Panc1 (cell line): ENCODE results near the gene ADO. TPM values are rescaled to one million over a fixed set of nuclear protein-coding genes. Genes with fewer than 3 reads are reported as not detected.

Experiments
- ATAC-seq: fragments of 200-7000 bp; cut with Tn5 transposase; 2 replicates; pipeline ENCODE4 v1.9.1; 2020; ENCODE audit warnings: mild to moderate bottlenecking, moderate library complexity
- BruUV-seq: library from RNA; stranded (reverse); fragments of 400-500 nt; replicated peaks from 2 replicates; lab custom pipeline; 2021; lab: Mats Ljungman, UMichigan
- CTCF ChIA-PET: fragments of 300-600 bp; sonication (Branson Sonifier 250); formaldehyde crosslinking; loops from one replicate; lab custom pipeline; 2022; ENCODE audit warnings: antibody characterized with exemption; lab: Charles Lee
- POLR2A ChIA-PET: fragments of 300-600 bp; sonication (Branson Sonifier 250); formaldehyde crosslinking; loops from one replicate; lab custom pipeline; 2022; ENCODE audit warnings: antibody characterized with exemption; lab: Charles Lee
- DNase-seq: peaks from one replicate; pipeline ENCODE4 v3.0.0-alpha.2; 2010; ENCODE audit warnings: low read depth, low spot score
- H3K27ac ChIP-seq: 2 replicates; pipeline ENCODE4 v1.5.1; 2011; ENCODE audit warnings: mild to moderate bottlenecking, low read length, inconsistent platforms
- H3K27me3 ChIP-seq: fragments of 200-500 bp; sonication (Bioruptor generic); 2 replicates; pipeline ENCODE4 v1.6.0; 2014; ENCODE audit warnings: low read length, inconsistent platforms; ENCODE audit not compliant: control insufficient read depth, insufficient read depth
- H3K36me3 ChIP-seq: fragments of 200-500 bp; sonication (Bioruptor generic); 2 replicates; pipeline ENCODE4 v1.5.1; 2014; ENCODE audit warnings: inconsistent platforms, mild to moderate bottlenecking, low read length, moderate library complexity; ENCODE audit not compliant: control insufficient read depth, insufficient read depth
- H3K4me1 ChIP-seq: 2 replicates; pipeline ENCODE4 v1.5.1; 2011; ENCODE audit warnings: inconsistent platforms, mild to moderate bottlenecking, low read length, moderate library complexity; ENCODE audit not compliant: control insufficient read depth, insufficient read depth
- H3K4me3 ChIP-seq, 2 experiments: 2 replicates each; pipeline ENCODE4 v1.5.1; 2011 to 2012; ENCODE audit warnings: low read depth in 2 of 2, low read length in 2 of 2, mild to moderate bottlenecking in 2 of 2, inconsistent platforms in 1 of 2, moderate library complexity in 1 of 2
- H3K9me3 ChIP-seq: fragments of 200-500 bp; sonication (Bioruptor generic); 2 replicates; pipeline ENCODE4 v1.5.1; 2014; ENCODE audit warnings: low read depth, mild to moderate bottlenecking, inconsistent platforms, low read length, moderate library complexity; ENCODE audit not compliant: control insufficient read depth, insufficient read depth
- POLR2AphosphoS5 ChIP-seq: IDR thresholded peaks from 2 replicates; pipeline ENCODE4 v1.6.1; 2012; ENCODE audit warnings: mild to moderate bottlenecking, low read depth, low read length, moderate library complexity
- SIN3A ChIP-seq: IDR thresholded peaks from 2 replicates; pipeline ENCODE4 v1.6.1; 2012; ENCODE audit warnings: low read depth, mild to moderate bottlenecking, low read length, moderate library complexity, borderline replicate concordance; ENCODE audit not compliant: insufficient read depth
- TCF7L2 ChIP-seq: IDR thresholded peaks from 2 replicates; pipeline ENCODE4 v1.6.1; 2011; ENCODE audit warnings: mild to moderate bottlenecking, low read depth, low read length, inconsistent platforms
- in situ Hi-C: cut with HindIII; loops from 2 replicates; pipeline ENCODE4 v1.10.0; 2016; ENCODE audit warnings: low sequenced_read_pairs, low pct_unique_long_range_greater_than_20kb
- intact Hi-C: fragments of 100-400 bp; cut with micrococcal nuclease; formaldehyde crosslinking; loops from one replicate; pipeline ENCODE4 v1.10.0; 2022; ENCODE audit not compliant: unreplicated experiment
- total RNA-seq: library from RNA; stranded (reverse); gene quantifications from one replicate; pipeline ENCODE4 v1.2.1, GENCODE V29; 2021; ENCODE audit not compliant: unreplicated experiment
- TF ChIP-seq, protein P1 (sequence below), 2 experiments: IDR thresholded peaks; 2 replicates each; pipeline ENCODE4 v1.6.1; 2011 to 2012; ENCODE audit warnings: low read depth in 2 of 2, control low read depth in 1 of 2, low read length in 1 of 2, mild to moderate bottlenecking in 1 of 2, moderate library complexity in 1 of 2; ENCODE audit not compliant: insufficient read depth in 1 of 2
- TF ChIP-seq, protein P2 (sequence below): fragments of 450-650 bp; IDR thresholded peaks from 2 replicates; pipeline ENCODE4 v1.5.1; 2017; ENCODE audit warnings: mild to moderate bottlenecking

The ADO gene
- total RNA-seq, 1 experiment from 2014 or later, result 24.9 TPM

DNA sequence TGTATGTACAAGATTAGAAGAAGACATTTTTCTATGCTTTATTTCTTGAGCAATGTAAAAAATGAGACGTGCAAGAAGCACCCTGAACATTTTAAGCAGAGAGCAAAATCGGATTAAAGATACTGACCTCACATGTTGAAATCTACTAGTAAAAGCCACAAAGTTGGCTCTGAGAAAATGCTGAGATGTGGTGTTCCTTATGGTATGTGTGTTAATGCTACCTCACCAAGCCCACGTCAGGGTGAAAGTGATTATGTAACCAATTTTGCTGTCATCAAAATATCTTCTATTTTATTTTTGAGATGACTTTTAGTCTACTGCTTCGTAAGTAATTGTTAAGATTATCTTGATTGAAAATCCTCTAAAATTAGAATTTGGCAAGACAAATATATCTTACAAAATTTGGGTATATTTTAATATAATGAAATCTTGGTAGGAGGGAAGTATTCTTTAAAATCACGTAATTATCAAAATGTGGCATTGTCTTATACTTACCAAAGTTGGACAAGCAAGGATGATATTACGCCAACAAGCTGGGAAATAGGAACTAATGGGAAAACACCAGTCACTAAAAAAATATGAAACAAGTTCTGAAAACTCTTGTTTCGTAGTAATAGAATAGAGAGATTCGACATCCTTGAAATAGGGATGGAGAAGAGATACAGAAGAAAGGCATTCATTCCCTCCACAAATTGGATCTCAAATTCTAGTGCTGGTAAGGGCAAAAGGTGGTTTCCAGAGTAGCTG, 5.8 kb downstream of the ADO start:
- ATAC-seq, result no peak
- H3K4me1 ChIP-seq, result peaks cover 16% of the 10 kb centered on the region
- no peak overlapping the region for H3K4me3 ChIP-seq
- DNase-seq, result no peak
- intact Hi-C loops (loop anchor here (10.0 kb wide), 1 partner anchor 546 kb away; the partner anchor contains the start of gene RTKN2), in situ Hi-C loops (no loop called here)
- POLR2A ChIA-PET, result no interaction called here
- peaks cover 11% of the 10 kb centered on the region for H3K27me3 ChIP-seq
- H3K36me3 ChIP-seq, result no peaks in the 10 kb centered on the region
- H3K27ac ChIP-seq, result no peak overlapping the region
- no peaks in the 10 kb centered on the region for H3K9me3 ChIP-seq
- CTCF ChIA-PET, result no interaction called here
- TF ChIP-seq, protein P1, sequence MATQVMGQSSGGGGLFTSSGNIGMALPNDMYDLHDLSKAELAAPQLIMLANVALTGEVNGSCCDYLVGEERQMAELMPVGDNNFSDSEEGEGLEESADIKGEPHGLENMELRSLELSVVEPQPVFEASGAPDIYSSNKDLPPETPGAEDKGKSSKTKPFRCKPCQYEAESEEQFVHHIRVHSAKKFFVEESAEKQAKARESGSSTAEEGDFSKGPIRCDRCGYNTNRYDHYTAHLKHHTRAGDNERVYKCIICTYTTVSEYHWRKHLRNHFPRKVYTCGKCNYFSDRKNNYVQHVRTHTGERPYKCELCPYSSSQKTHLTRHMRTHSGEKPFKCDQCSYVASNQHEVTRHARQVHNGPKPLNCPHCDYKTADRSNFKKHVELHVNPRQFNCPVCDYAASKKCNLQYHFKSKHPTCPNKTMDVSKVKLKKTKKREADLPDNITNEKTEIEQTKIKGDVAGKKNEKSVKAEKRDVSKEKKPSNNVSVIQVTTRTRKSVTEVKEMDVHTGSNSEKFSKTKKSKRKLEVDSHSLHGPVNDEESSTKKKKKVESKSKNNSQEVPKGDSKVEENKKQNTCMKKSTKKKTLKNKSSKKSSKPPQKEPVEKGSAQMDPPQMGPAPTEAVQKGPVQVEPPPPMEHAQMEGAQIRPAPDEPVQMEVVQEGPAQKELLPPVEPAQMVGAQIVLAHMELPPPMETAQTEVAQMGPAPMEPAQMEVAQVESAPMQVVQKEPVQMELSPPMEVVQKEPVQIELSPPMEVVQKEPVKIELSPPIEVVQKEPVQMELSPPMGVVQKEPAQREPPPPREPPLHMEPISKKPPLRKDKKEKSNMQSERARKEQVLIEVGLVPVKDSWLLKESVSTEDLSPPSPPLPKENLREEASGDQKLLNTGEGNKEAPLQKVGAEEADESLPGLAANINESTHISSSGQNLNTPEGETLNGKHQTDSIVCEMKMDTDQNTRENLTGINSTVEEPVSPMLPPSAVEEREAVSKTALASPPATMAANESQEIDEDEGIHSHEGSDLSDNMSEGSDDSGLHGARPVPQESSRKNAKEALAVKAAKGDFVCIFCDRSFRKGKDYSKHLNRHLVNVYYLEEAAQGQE (IDR thresholded peaks at IDR 0.05; ENCODE audit: insufficient read depth in 1 of 2, low read depth in 2 of 2, low read length in 1 of 2), result no peak
- TF ChIP-seq SIN3A (no peak), POLR2AphosphoS5 (no peak)
- BruUV-seq, result no TSS peak

DNA sequence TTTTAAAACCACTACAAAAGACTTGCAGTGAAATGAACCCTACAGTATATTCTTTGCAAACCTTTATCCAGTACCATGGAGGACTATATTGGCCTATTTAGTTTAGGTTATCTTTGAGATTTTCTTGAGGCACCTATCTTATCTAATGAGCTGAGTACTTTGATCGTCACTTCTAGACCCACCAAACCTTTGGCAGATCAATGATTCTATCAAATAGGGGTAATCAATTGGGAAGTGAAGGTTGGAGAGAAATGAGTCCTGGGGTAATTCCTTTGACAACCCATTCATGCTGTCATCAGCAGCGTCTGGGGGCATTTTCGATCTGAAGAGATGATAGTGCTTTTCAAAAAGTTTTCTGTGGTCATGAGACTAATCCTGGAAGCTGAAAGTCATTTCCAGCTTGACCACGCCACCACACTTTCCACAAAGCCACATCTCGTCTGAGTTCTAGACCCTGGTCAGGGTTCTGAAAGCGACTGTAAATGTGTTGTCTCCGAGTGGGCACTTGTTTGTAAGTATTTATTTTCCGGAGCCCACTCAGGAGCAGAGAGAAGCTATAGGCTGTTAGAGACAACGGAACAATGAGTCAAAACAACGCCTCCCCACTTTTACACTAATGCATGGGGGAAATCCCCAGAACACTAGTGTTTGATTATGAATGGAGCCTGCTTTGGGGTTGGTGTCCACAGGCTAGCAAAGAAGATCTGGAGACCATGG, 6.8 kb downstream of the ADO start:
- intact Hi-C loops, result loop anchor here (10.0 kb wide), 1 partner anchor 547 kb away; the partner anchor contains the start of gene RTKN2

More for the DNA sequence above, 6.8 kb downstream of the ADO start:
- no TSS peak for BruUV-seq
- Histone ChIP-seq H3K4me1 (peaks cover 19% of the 10 kb centered on the region), H3K36me3 (no peaks in the 10 kb centered on the region), H3K27me3 (peaks cover 16% of the 10 kb centered on the region), H3K9me3 (no peaks in the 10 kb centered on the region), H3K4me3 (no peak overlapping the region), H3K27ac (no peak overlapping the region)
- CTCF ChIA-PET, result no interaction called here
- DNase-seq (no peak), ATAC-seq (no peak)
- no peak for TF ChIP-seq SIN3A
- no peak for TF ChIP-seq POLR2AphosphoS5
- TF ChIP-seq, protein P1 (IDR thresholded peaks at IDR 0.05; ENCODE audit: insufficient read depth in 1 of 2, low read depth in 2 of 2, low read length in 1 of 2), result no peak
- no peak for TF ChIP-seq TCF7L2
- TF ChIP-seq, protein P2, sequence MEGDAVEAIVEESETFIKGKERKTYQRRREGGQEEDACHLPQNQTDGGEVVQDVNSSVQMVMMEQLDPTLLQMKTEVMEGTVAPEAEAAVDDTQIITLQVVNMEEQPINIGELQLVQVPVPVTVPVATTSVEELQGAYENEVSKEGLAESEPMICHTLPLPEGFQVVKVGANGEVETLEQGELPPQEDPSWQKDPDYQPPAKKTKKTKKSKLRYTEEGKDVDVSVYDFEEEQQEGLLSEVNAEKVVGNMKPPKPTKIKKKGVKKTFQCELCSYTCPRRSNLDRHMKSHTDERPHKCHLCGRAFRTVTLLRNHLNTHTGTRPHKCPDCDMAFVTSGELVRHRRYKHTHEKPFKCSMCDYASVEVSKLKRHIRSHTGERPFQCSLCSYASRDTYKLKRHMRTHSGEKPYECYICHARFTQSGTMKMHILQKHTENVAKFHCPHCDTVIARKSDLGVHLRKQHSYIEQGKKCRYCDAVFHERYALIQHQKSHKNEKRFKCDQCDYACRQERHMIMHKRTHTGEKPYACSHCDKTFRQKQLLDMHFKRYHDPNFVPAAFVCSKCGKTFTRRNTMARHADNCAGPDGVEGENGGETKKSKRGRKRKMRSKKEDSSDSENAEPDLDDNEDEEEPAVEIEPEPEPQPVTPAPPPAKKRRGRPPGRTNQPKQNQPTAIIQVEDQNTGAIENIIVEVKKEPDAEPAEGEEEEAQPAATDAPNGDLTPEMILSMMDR, result no peak
- POLR2A ChIA-PET, result no interaction called here
- in situ Hi-C loops, result no loop called here
